HG02981 (cell line): ENCODE measurements around the gene ZNF17.

Experiments used
- ATAC-seq: cut with Tn5 transposase; IDR thresholded peaks from one replicate; pipeline ENCODE4 v1.9.1; 2021; ENCODE audit warnings: mild to moderate bottlenecking, moderate library complexity; ENCODE audit not compliant: unreplicated experiment

ZNF17 gene

DNA sequence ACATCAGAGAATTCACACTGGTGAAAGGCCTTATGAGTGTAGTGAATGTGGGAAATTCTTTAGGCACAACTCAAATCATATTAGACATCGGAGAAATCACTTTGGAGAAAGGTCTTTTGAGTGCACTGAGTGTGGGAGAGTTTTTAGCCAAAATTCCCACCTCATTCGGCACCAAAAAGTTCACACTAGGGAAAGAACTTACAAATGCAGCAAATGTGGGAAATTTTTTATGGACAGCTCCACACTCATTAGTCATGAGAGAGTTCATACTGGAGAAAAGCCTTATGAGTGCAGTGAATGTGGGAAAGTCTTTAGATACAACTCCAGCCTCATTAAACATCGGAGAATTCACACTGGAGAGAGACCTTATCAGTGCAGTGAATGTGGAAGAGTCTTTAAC is 10.1 kb downstream of the ZNF17 start:
- no peak for ATAC-seq

- no peak for ATAC-seq
Measured at GRCh38 chr19:57434386-57435061, 23.6 kb downstream of the ZNF17 start.

- peak; percentile 96 for ATAC-seq
Measured at GRCh38 chr19:57435062-57435978, 24.4 kb downstream of the ZNF17 start, which contains the start of gene ZNF749. Gene ZNF749, plus strand, starts transcription at chr19:57435325. Its CDS starts 254 bp downstream, at chr19:57435579.

DNA sequence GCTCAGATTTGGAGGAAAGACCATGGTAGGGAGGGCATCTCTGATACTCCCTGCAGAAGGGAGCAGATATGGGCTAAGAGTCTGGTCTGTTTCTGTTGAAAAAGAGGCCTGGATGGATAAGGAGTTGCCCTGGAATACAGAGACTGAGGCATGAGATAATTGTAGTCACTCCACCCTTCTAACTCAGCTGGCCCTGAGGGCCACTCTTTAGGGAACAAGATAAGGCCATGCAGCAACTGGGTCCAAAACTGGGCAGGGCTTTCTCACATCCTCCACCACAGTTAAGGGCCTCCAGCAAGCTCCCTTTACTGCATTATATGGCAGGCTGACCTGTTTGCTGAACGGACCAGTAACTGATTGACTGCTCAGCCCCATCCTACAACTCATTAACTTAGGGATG is 25.5 kb downstream of the ZNF17 start:
- ATAC-seq: no peak

GRCh38 chr19:57437931-57438330 is 27.0 kb downstream of the ZNF17 start:
- no peak for ATAC-seq

GRCh38 chr19:57438925-57439324 is 28.0 kb downstream of the ZNF17 start:
- ATAC-seq: no peak

DNA sequence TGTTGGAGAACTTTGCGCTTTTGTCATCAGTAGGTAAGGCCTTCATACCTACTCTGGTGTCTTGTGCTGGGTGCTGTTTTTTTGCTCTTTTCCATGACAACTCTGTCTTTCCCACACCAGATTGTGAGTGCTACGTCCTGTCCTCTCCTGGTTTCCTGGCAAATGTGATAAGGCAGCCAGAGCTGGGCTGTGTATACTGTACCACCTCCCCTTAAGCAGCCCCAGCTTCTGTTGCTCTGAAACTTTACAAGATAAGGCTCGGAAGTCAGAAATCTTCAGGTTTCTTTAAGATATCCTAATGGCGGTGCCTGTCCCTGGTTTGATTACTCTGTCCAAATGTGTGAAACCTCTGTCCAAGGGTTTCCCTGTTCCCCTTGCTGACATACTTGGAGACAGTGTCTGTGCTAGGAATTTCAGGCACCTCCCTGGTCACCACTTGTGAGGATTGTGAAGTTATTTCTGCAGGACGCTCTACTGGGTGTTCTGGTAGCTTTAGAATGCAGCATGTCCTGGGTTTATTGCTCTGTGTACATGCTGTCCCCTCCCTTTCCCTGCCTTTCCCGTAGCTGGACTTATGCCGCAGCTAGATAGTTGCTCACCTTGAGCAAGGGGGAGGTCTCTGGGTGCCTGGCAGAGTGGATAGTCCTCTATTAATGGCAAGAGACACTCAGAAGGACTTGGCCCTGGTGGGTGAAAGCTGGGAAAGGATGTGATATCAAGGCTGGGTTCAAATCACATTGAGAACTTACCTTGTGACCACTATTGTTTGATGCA is 31.2 kb downstream of the ZNF17 start:
- no peak for ATAC-seq

DNA sequence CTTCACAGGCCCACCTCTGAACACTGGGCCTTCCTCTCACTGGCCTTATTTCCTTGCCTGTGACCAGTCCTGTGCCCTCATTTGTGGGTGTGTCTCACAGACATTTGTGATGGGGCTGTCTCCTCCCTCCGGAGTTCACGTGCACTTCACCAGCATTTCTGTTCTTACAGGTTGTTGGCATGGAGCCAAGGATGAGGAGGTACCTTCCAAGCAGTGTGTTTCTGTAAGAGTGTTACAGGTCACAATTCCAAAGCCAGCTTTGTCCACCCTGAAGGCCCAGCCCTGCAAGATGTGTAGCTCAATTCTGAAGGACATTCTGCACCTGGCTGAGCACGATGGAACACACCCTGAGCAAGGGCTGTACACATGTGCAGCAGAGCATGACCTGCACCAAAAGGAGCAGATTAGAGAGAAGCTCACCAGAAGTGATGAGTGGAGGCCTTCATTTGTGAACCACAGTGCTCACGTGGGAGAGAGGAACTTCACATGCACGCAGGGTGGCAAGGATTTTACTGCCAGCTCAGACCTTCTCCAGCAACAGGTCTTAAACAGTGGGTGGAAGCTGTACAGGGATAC is 32.2 kb downstream of the ZNF17 start:
- ATAC-seq: no peak

GRCh38 chr19:57452307-57452706 is 41.3 kb downstream of the ZNF17 start:
- ATAC-seq: no peak

- no peak for ATAC-seq
Measured at GRCh38 chr19:57465680-57466381, 54.9 kb downstream of the ZNF17 start.

- ATAC-seq: no peak
Measured at GRCh38 chr19:57466489-57466888, 55.5 kb downstream of the ZNF17 start.
